PFSK-1 (cell line): Measurements from ENCODE around the gene TTC4.

Experiments
- POLR2AphosphoS5 ChIP-seq: IDR thresholded peaks from 2 replicates; pipeline ENCODE4 v1.6.1; 2012; ENCODE audit warnings: low read depth, mild to moderate bottlenecking, control low read depth, low read length, moderate library complexity
- REST ChIP-seq, 2 experiments: IDR thresholded peaks; 2 replicates each; pipeline versions ENCODE4 v1.6.1 to v1.8.0; 2011 to 2012; ENCODE audit warnings: low read depth in 2 of 2, low read length in 2 of 2, control low read depth in 1 of 2, inconsistent platforms in 1 of 2, mild to moderate bottlenecking in 1 of 2, moderate library complexity in 1 of 2; ENCODE audit not compliant: insufficient read depth in 1 of 2

DNA sequence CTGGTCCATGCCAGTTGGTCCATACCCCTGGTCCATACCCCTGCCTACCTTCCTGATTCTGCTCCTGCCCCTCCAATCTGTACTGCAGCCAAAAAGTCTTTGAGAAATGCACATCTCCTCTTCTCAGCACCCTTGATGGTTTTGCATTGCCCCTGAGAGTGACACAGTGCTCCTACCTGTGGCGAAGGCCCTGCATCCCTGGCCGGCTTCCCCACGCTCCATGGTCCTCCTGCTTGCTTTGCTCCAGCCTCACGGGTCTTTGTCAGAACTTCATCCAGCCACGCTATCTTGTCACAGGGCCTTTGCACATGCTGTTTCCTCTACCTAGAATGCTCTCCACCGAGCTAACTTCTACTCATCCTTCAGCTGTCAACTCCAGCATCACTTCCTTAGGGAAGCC is 32.2 kb upstream of the TTC4 start:
- TF ChIP-seq REST (IDR thresholded peaks at IDR 0.05; ENCODE audit: insufficient read depth in 1 of 2, low read depth in 2 of 2, low read length in 2 of 2) (no peak), POLR2AphosphoS5 (no peak)
